Activated CD8-positive, alpha-beta memory T cell treated with anti-CD3 and anti-CD28 coated beads for 24 hours (primary cell): ENCODE data around the gene THBS2.

Source experiments
- DNase-seq: peaks from one replicate; pipeline ENCODE4 v3.0.0-alpha.2; 2020

THBS2 gene

GRCh38 chr6:169247991-169248390 is 5.7 kb downstream of the THBS2 start:
- no peak for DNase-seq

- no peak for DNase-seq
Measured at GRCh38 chr6:169247419-169247818, 6.2 kb downstream of the THBS2 start.

GRCh38 chr6:169246445-169246844 is 7.2 kb downstream of the THBS2 start:
- no peak for DNase-seq

GRCh38 chr6:169244684-169245383 is 8.8 kb downstream of the THBS2 start:
- no peak for DNase-seq

- no peak for DNase-seq
Measured at GRCh38 chr6:169243661-169244060, 10.0 kb downstream of the THBS2 start.

GRCh38 chr6:169243186-169243585 is 10.5 kb downstream of the THBS2 start:
- no peak for DNase-seq

- no peak for DNase-seq
Measured at GRCh38 chr6:169241688-169242350, 11.8 kb downstream of the THBS2 start.

- DNase-seq: no peak
Measured at GRCh38 chr6:169240591-169241390, 12.9 kb downstream of the THBS2 start.

GRCh38 chr6:169240125-169240524 is 13.5 kb downstream of the THBS2 start:
- DNase-seq: no peak

GRCh38 chr6:169239181-169239580 is 14.5 kb downstream of the THBS2 start:
- DNase-seq: no peak

- no peak for DNase-seq
Measured at GRCh38 chr6:169238766-169239165, 14.9 kb downstream of the THBS2 start.

- DNase-seq: no peak
Measured at GRCh38 chr6:169237496-169238134, 16.0 kb downstream of the THBS2 start.

- DNase-seq: no peak
Measured at GRCh38 chr6:169236988-169237387, 16.7 kb downstream of the THBS2 start.

- no peak for DNase-seq
Measured at GRCh38 chr6:169236545-169236944, 17.1 kb downstream of the THBS2 start.

GRCh38 chr6:169235286-169235685 is 18.4 kb downstream of the THBS2 start:
- no peak for DNase-seq

GRCh38 chr6:169234634-169235033 is 19.0 kb downstream of the THBS2 start:
- DNase-seq: no peak

- no peak for DNase-seq
Measured at GRCh38 chr6:169233832-169234231, 19.8 kb downstream of the THBS2 start.

GRCh38 chr6:169233181-169233580 is 20.5 kb downstream of the THBS2 start:
- DNase-seq: peak; percentile 7

- peak; percentile 47 for DNase-seq
Measured at GRCh38 chr6:169232507-169232931, 21.1 kb downstream of the THBS2 start.

- peak; percentile 28 for DNase-seq
Measured at GRCh38 chr6:169231790-169232506, 21.7 kb downstream of the THBS2 start.

- peak; percentile 35 for DNase-seq
Measured at GRCh38 chr6:169230946-169231789, 22.5 kb downstream of the THBS2 start.

- peak; percentile 32 for DNase-seq
Measured at GRCh38 chr6:169230322-169230665, 23.4 kb downstream of the THBS2 start.
